ES-I3 (cell line): Measurements from ENCODE around the gene GPR149.

ENCODE experiments used
- H3K36me3 ChIP-seq: 2 replicates; pipeline ENCODE4 v1.6.1; 2013; ENCODE audit warnings: mild to moderate bottlenecking, low read length, control low read depth, moderate library complexity; ENCODE audit not compliant: insufficient read depth
- H3K4me1 ChIP-seq: 2 replicates; pipeline ENCODE4 v1.6.1; 2013; ENCODE audit warnings: mild to moderate bottlenecking, control low read depth, low read length; ENCODE audit not compliant: insufficient read depth
- H3K9ac ChIP-seq: 2 replicates; pipeline ENCODE4 v1.6.1; 2013; ENCODE audit warnings: low read depth, mild to moderate bottlenecking, low read length, moderate library complexity
- H3K9me3 ChIP-seq: 2 replicates; pipeline ENCODE4 v1.6.1; 2013; ENCODE audit warnings: mild to moderate bottlenecking, low read length, moderate library complexity; ENCODE audit not compliant: control insufficient read depth, insufficient read depth

GPR149 gene

DNA sequence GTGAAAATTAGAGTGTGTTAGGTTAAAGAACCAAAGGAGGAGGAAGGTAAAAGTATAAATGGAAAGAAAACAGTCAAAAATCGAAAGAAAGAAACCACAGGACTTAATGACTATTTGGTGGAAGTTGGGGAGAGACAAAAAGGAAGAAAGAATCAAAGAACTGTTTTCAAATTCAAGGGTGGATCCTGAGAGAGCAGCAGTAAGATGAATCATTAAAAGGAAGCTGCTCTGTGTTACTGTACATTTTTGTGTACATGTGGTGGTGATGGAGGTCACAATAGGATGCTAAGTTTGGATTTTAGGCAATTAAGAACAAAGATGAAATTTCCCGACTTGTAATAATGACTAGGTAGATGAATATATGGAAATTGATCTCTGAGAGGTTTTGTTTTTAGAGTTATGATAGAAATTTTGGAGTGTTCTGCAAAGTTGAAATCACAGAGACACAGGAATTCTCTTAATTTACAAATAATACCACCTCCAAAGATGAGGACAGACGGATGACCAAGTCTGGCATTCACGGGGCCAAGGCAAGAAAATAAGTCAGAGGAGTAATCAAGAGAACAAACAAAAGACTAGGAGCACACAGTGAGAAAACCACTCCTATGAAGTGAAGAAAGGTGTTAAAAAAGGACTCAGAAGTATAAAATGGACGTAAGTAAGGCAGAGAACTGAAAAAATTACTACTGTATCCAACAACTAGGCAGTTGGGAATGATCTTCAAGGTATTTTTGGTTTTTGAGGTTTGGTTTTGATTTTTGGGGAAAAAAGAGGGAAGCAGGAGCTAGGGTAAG is 112.8 kb downstream of the GPR149 start:
- Histone ChIP-seq H3K9ac (no peak overlapping the region), H3K4me1 (peaks cover 13% of the 10 kb centered on the region), H3K9me3 (no peaks in the 10 kb centered on the region), H3K36me3 (peaks cover 7% of the 10 kb centered on the region; the same call in 1 of the 2 replicates)

DNA sequence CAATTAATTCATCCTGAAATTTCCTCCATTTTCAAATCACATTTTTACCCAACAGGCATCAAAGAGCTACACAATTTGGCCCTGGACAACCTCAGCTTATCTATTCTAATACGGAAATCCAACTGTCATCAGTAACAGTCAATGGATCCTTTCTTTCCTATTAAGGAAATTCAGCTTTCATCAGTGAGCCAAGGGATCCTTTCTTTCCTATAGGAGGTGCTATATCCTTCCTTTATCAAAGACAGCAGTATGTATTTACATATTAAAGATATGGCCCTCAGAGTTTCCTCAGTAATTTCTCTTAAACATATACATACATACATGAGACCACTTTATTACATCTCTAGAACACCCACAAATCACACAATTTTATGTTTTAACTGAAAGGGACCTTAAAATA is 115.8 kb downstream of the GPR149 start:
- Histone ChIP-seq H3K36me3 (peaks cover 7% of the 10 kb centered on the region; the same call in 1 of the 2 replicates), H3K4me1 (peaks cover 6% of the 10 kb centered on the region), H3K9ac (no peak overlapping the region), H3K9me3 (no peaks in the 10 kb centered on the region)

DNA sequence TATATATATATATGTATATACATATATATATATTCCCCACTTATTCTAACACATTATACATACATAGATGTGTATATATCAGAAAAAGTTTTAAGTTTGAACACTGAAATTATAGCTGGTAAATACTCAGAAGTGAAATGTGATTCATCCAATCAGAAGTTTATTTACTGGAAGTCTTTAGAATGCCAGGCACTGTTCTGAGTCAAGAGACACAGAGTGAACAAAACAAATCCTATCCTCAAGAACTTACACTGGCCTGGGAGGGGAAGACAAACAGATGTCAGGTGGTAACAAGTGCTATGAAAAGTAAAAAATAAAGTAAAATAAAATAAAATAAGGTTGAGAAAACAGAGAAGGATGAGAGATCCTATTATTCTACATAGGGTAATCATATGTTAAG is 119.2 kb downstream of the GPR149 start:
- no peaks in the 10 kb centered on the region for H3K9me3 ChIP-seq
- H3K9ac ChIP-seq: no peak overlapping the region
- H3K4me1 ChIP-seq: no peaks in the 10 kb centered on the region
- H3K36me3 ChIP-seq: peaks cover 7% of the 10 kb centered on the region; the same call in 1 of the 2 replicates

DNA sequence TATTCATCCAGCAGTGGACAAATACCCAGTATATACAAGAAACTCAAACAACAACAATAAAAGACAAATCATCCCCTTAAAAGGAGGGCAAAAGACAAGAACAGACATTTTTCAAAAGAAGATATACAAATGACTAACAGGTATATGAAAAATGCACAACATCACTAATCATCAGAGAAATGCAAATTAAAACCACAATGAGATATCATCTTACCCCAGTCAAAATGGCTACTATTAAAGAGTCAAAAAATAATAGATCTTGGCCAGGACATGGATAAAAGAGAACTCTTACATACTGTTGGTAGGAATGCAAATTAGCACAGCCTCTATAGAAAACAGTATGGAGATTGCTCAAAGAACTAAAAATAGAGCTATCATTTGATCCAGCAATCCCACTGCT is 122.6 kb downstream of the GPR149 start:
- H3K36me3 ChIP-seq: peaks cover 13% of the 10 kb centered on the region
- H3K4me1 ChIP-seq: no peaks in the 10 kb centered on the region
- no peaks in the 10 kb centered on the region for H3K9me3 ChIP-seq
- H3K9ac ChIP-seq: no peak overlapping the region

DNA sequence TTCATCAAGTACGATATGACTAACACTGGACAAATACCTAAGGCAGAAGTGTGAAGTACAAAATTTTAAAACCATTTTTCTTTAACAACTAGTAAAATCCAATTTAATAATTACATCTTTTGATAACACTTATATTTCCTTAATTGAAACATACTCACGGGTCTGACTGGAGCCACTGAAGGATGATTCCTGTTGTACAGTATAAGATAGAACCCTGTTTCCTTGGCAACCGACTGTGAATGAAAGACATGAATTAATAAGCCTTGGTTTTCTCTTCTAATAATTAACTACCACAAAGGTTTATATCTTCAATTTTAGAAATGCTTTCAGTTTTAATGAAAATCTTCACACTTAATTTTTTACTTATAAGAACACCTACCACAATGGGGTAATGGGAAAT is 125.1 kb downstream of the GPR149 start:
- Histone ChIP-seq H3K36me3 (peaks cover 22% of the 10 kb centered on the region), H3K4me1 (no peaks in the 10 kb centered on the region), H3K9ac (no peak overlapping the region), H3K9me3 (no peaks in the 10 kb centered on the region)

DNA sequence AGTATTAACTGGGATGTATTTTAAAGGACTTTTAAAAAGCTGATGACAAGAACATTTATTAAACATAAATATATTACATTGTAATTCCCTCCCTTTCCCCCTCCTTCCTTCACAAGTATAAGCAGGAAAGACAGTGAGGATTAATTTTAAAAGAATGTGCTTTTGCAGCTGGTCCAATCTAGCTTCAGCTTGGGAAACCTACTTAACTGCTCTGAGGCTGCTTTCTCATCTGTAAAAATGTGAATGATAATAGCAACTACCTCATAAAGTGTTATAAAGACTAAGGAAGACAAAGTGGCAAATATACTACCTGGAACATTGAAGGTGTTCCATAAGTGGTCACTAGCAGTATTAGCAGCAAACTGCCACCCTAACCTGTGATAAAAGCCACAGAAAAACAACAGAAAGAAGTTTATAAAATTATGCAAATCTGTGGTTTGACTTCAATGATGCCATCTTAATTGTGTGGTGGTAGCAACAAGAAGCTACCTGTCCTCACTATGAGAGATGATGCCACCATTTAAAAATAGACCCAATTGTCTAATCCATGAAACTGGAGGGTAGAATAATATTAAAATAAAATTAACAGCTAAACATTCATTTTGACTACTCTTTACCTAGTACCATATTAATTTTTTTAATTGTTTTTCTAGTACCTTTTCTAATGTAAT is 125.7 kb downstream of the GPR149 start:
- Histone ChIP-seq H3K9ac (no peak overlapping the region), H3K9me3 (no peaks in the 10 kb centered on the region), H3K36me3 (peaks cover 22% of the 10 kb centered on the region), H3K4me1 (no peaks in the 10 kb centered on the region)

DNA sequence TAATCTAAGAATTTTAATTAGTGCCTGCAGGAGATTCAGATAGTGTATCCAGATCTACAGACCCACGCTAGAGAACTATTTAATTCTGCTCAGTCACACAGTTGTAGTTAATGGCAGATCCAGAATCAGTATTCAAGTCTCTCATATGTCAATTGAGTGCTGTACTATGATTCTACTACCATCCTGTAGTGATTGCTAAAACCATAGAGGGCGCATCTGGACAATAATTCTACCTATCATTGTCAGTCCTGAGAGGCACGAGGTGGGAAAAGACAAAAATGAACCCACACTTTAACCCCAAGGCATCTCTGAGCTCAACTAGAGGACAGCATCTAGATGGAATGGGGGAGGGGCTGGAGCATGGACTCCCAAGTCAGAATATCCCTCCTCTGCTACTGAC is 128.4 kb downstream of the GPR149 start:
- H3K4me1 ChIP-seq: no peaks in the 10 kb centered on the region
- no peak overlapping the region for H3K9ac ChIP-seq
- H3K36me3 ChIP-seq: peaks cover 22% of the 10 kb centered on the region
- H3K9me3 ChIP-seq: no peaks in the 10 kb centered on the region

DNA sequence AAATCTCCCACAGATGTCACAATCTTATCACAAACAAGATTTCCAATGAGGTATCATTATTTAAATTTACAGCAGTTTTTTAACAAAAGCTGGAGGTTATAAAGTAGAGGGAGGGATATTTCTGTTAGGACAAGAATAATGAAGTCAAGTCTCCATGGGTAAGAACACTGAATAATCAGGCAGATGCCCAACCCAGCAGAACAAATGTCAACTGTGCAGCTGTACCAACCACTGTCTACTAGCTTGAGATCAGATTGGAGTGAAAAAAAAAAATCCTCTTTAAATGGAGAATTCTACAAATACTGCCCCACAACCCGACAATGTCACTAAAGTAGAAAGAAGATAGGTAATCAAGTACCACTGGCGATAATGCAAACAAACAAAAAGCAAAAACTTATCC is 136.0 kb downstream of the GPR149 start:
- Histone ChIP-seq H3K36me3 (peaks cover 7% of the 10 kb centered on the region), H3K4me1 (no peaks in the 10 kb centered on the region), H3K9me3 (no peaks in the 10 kb centered on the region), H3K9ac (no peak overlapping the region)

DNA sequence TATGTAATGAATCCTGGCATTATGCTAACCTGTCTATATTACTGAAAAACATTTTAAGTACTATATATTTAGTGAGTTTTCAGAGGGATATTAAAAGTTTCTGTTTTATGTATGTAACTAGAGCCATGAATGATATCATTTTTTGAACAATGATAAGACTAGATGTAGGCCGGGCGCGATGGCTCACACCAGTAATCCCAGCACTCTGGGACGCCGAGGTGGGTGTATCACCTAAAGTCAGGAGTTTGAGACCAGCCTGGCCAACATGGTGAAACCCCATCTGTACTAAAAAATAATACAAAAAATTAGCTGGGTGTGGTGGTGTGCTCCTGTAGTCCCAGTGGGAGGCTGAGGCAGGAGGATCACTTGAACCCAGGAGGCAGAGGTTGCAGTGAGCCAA is 139.8 kb downstream of the GPR149 start:
- peaks cover 15% of the 10 kb centered on the region for H3K36me3 ChIP-seq

More for the DNA sequence above, 139.8 kb downstream of the GPR149 start:
- no peaks in the 10 kb centered on the region for H3K4me1 ChIP-seq
- no peaks in the 10 kb centered on the region for H3K9me3 ChIP-seq
- H3K9ac ChIP-seq: no peak overlapping the region
